ENCODE measurements around the gene CIB4.

The CIB4 gene

GRCh38 chr2:26605195-26605998, 35.8 kb downstream of the CIB4 start:
- peak; percentile 11 for DNase-seq

GRCh38 chr2:26602575-26602974, 38.6 kb downstream of the CIB4 start:
- DNase-seq: no peak

GRCh38 chr2:26599387-26599786, 41.8 kb downstream of the CIB4 start:
- DNase-seq: no peak

GRCh38 chr2:26598996-26599373, 42.2 kb downstream of the CIB4 start:
- DNase-seq: no peak

- DNase-seq: no peak
Measured at GRCh38 chr2:26598336-26598995, 42.7 kb downstream of the CIB4 start.

GRCh38 chr2:26597197-26597596, 44.0 kb downstream of the CIB4 start:
- DNase-seq: no peak

GRCh38 chr2:26595146-26595545, 46.0 kb downstream of the CIB4 start:
- DNase-seq: no peak

- DNase-seq: no peak
Measured at GRCh38 chr2:26591619-26592505, 49.3 kb downstream of the CIB4 start.

GRCh38 chr2:26590980-26591618, 50.1 kb downstream of the CIB4 start:
- DNase-seq: no peak

GRCh38 chr2:26590508-26590907, 50.7 kb downstream of the CIB4 start:
- no peak for DNase-seq

- no peak for DNase-seq
Measured at GRCh38 chr2:26588576-26588975, 52.6 kb downstream of the CIB4 start.

GRCh38 chr2:26587994-26588393, 53.2 kb downstream of the CIB4 start:
- no peak for DNase-seq

GRCh38 chr2:26585966-26586365, 55.2 kb downstream of the CIB4 start:
- no peak for DNase-seq

- DNase-seq: no peak
Measured at GRCh38 chr2:26585100-26585499, 56.1 kb downstream of the CIB4 start.

GRCh38 chr2:26584656-26585055, 56.5 kb downstream of the CIB4 start:
- DNase-seq: no peak

- DNase-seq: no peak
Measured at GRCh38 chr2:26584191-26584590, 57.0 kb downstream of the CIB4 start.

- DNase-seq: no peak
Measured at GRCh38 chr2:26583381-26583911, 57.7 kb downstream of the CIB4 start.

- no peak for DNase-seq
Measured at GRCh38 chr2:26582890-26583289, 58.3 kb downstream of the CIB4 start.

- DNase-seq: no peak
Measured at GRCh38 chr2:26581991-26582842, 58.9 kb downstream of the CIB4 start.

GRCh38 chr2:26581266-26581990, 59.7 kb downstream of the CIB4 start:
- no peak for DNase-seq

GRCh38 chr2:26580751-26581150, 60.4 kb downstream of the CIB4 start:
- DNase-seq: no peak
